ENCODE results near the gene KRT27.
"Not testable (repeated sequence)": the region's sequence is repeated elsewhere in the genome, so short reads cannot be mapped to it uniquely, and the experiment has no call there.

Gene KRT27

GRCh38 chr17:40750391-40750790, 32.0 kb downstream of the KRT27 start:
- no peak for DNase-seq

- DNase-seq, result not testable (repeated sequence)
Measured at GRCh38 chr17:40748666-40749065, 33.7 kb downstream of the KRT27 start.

GRCh38 chr17:40738553-40738952, 43.8 kb downstream of the KRT27 start:
- no peak for DNase-seq

GRCh38 chr17:40735016-40735415, 47.3 kb downstream of the KRT27 start:
- no peak for DNase-seq

GRCh38 chr17:40734018-40734417, 48.3 kb downstream of the KRT27 start:
- DNase-seq, result no peak

- DNase-seq, result no peak
Measured at GRCh38 chr17:40730970-40731369, 51.4 kb downstream of the KRT27 start.

GRCh38 chr17:40727447-40728231, 54.7 kb downstream of the KRT27 start:
- no peak for DNase-seq

- DNase-seq, result no peak
Measured at GRCh38 chr17:40726919-40727318, 55.4 kb downstream of the KRT27 start.
